Epithelial cell of esophagus (primary cell): ENCODE results near the gene INPP5F.
A peak's percentile ranks its signal among the peaks of the same experiment; 100 is the strongest.
"Not testable (repeated sequence)": the region's sequence is repeated elsewhere in the genome, so short reads cannot be mapped to it uniquely, and the experiment has no call there.

Experiments used
- DNase-seq: peaks from one replicate; pipeline ENCODE4 v3.0.0; 2010; ENCODE audit warnings: low read depth
- H3K4me3 ChIP-seq: 2 replicates; pipeline ENCODE4 v1.5.1; 2011; ENCODE audit warnings: mild to moderate bottlenecking, low read length, control low read depth
- TF ChIP-seq, protein P1 (sequence below): IDR thresholded peaks from 2 replicates; pipeline ENCODE4 v1.5.1; 2011; ENCODE audit warnings: low read depth, mild to moderate bottlenecking, low read length, control low read depth, inconsistent platforms; ENCODE audit not compliant: insufficient read depth; ENCODE audit errors: missing control alignments

The INPP5F gene

DNA sequence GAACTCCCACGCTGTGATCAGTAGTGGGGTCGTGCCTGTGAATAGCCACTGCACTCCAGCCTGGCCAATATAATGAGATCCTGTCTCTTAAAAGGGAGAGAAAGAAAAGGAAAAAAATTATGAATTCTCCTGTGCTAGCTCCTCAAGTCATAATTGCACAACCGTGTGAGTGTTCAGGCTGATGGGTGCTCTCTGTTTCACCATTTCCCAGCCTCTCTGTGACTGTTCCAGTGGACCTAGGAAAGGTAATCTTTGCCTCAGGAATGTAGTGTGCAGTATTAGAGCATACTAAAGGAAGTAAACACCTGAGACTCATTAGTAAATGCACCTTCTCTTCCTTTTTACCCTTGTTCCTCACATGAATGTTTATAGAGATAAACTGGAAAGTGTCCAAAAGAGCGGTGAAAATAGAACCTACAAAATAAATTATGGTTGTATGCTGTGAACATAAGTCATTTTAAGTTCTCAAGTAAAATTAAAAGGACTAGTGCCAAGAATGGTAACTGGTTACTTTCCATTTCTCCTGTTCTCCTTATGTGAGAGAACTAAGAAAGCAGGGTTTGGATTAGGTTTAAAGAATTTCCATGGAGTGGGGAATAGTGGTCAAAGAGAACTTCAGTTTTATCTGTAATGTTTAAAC, 42.7 kb downstream of the INPP5F start:
- peak; percentile 88 for DNase-seq
- H3K4me3 ChIP-seq = no peak overlapping the region
- TF ChIP-seq, protein P1, sequence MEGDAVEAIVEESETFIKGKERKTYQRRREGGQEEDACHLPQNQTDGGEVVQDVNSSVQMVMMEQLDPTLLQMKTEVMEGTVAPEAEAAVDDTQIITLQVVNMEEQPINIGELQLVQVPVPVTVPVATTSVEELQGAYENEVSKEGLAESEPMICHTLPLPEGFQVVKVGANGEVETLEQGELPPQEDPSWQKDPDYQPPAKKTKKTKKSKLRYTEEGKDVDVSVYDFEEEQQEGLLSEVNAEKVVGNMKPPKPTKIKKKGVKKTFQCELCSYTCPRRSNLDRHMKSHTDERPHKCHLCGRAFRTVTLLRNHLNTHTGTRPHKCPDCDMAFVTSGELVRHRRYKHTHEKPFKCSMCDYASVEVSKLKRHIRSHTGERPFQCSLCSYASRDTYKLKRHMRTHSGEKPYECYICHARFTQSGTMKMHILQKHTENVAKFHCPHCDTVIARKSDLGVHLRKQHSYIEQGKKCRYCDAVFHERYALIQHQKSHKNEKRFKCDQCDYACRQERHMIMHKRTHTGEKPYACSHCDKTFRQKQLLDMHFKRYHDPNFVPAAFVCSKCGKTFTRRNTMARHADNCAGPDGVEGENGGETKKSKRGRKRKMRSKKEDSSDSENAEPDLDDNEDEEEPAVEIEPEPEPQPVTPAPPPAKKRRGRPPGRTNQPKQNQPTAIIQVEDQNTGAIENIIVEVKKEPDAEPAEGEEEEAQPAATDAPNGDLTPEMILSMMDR = no peak

DNA sequence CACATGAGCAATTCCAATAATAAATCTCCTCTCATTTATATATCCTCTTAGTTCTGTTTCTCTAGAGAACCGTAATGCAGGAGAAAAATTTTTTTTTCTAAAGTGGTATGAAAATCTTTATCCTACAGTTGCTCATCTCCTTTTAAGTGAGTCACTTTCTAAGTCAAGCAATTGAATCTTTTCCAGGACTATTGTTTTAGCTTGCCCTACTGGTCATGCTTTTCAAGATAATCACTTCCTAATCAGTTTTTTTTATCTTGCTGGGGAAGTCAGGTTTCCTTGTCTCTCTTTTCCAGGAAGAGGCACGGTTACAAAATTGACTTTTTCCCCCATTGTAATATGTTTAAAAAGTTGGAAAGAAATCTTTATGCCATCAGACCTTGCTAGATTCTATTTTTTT, 44.0 kb downstream of the INPP5F start:
- H3K4me3 ChIP-seq = no peak overlapping the region
- TF ChIP-seq, protein P1 = no peak
- DNase-seq = peak; percentile 78

DNA sequence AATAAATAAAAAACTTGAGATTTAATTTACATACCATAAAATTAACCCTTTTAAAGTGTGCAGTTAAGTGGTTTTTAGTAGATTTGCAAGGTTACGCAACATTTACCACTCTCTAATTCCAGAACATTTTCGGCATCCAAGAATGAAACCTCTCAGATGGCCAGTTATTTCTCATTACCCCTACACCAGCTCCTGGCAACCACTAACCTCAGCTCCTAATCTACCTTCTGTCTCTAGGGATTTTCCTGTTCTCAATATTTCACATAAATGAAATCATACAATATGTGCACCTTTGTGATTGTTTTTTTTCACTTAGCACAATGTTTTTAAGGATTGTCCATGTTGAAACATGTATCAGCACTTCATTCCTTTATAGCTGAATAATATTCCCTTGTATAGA, 45.1 kb downstream of the INPP5F start:
- DNase-seq = peak; percentile 58
- TF ChIP-seq, protein P1 = no peak
- no peak overlapping the region for H3K4me3 ChIP-seq

- TF ChIP-seq, protein P1 = no peak
- no peak for DNase-seq
- no peak overlapping the region for H3K4me3 ChIP-seq
Measured at GRCh38 chr10:119772334-119772733, 46.5 kb downstream of the INPP5F start.

GRCh38 chr10:119773041-119773440, 47.2 kb downstream of the INPP5F start:
- DNase-seq, H3K4me3 ChIP-seq: not testable (repeated sequence)

DNA sequence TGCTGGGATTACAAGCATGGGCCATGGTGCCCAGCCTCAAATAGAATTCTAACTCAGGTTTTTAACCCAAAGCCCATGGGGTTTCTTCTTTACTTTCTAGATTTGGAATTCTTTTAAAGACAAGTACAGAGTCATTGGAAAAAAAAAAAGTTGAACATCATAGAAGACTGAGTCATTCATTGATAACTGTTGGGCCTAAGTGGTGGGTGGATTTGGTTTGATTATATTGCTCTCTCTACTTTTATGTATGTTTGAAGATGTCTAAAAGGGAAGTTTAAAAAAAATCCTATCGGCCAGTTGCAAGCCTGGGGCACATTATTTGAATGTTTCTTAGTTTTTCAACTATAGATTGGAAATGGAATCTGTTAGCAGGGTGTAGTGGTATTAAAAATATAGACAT, 49.7 kb downstream of the INPP5F start:
- no peak for DNase-seq
- TF ChIP-seq, protein P1 = no peak
- no peak overlapping the region for H3K4me3 ChIP-seq

- peak; percentile 26 for DNase-seq
- no peak overlapping the region for H3K4me3 ChIP-seq
- TF ChIP-seq, protein P1 = no peak
Measured at GRCh38 chr10:119776536-119776935, 50.7 kb downstream of the INPP5F start.
